IMR-90 (cell line): Measurements from ENCODE around the gene SIT1. TPM values are rescaled to one million over a fixed set of nuclear protein-coding genes. Genes with fewer than 3 reads are reported as not detected.

Experiments used
- ATAC-seq: fragments of 200-7000 bp; cut with Tn5 transposase; 2 replicates; pipeline ENCODE4 v1.9.1; 2020; ENCODE audit warnings: low read depth, mild to moderate bottlenecking, moderate library complexity
- BruUV-seq: library from RNA; stranded (reverse); fragments of 400-500 nt; replicated peaks from 2 replicates; lab custom pipeline; 2021; lab: Mats Ljungman, UMichigan
- CTCF ChIA-PET: fragments of 300-600 bp; formaldehyde crosslinking; extraction: SDS; loops from one replicate; lab custom pipeline; 2021; ENCODE audit warnings: antibody characterized with exemption; lab: Yijun Ruan, JAX
- POLR2A ChIA-PET: fragments of 300-600 bp; sonication (Branson Sonifier 250); formaldehyde crosslinking; loops from one replicate; lab custom pipeline; 2022; ENCODE audit warnings: antibody characterized with exemption; ENCODE audit not compliant: unreplicated experiment; lab: Charles Lee
- DNase-seq: peaks from one replicate; pipeline ENCODE4 v3.0.0; 2013
- H2AFZ ChIP-seq: replicated peaks from 2 replicates; pipeline ENCODE3; 2013; ENCODE audit warnings: low read length, mild to moderate bottlenecking; ENCODE audit not compliant: poor library complexity
- H2AK5ac ChIP-seq: 2 replicates; pipeline ENCODE4 v1.6.1; 2013; ENCODE audit warnings: low read depth, low read length, inconsistent platforms
- H2AK9ac ChIP-seq: replicated peaks from 2 replicates; pipeline ENCODE3; 2013; ENCODE audit warnings: mild to moderate bottlenecking, low read depth, low read length, moderate library complexity; ENCODE audit not compliant: poor library complexity
- H2BK120ac ChIP-seq: 2 replicates; pipeline ENCODE4 v1.6.1; 2013; ENCODE audit warnings: low read depth, low read length, inconsistent platforms
- H2BK15ac ChIP-seq: 3 replicates; pipeline ENCODE4 v1.6.1; 2013; ENCODE audit warnings: low read depth, low read length, inconsistent platforms
- H2BK20ac ChIP-seq: 2 replicates; pipeline ENCODE4 v1.6.1; 2013; ENCODE audit warnings: low read depth, mild to moderate bottlenecking, inconsistent platforms, low read length, moderate library complexity
- H2BK5ac ChIP-seq: 2 replicates; pipeline ENCODE4 v1.6.1; 2013; ENCODE audit warnings: mild to moderate bottlenecking, low read depth, low read length, inconsistent platforms; ENCODE audit not compliant: poor library complexity, severe bottlenecking
- H3K14ac ChIP-seq: replicated peaks from 2 replicates; pipeline ENCODE4 v1.6.1; 2013; ENCODE audit warnings: low read depth, low read length, inconsistent platforms
- H3K18ac ChIP-seq: 2 replicates; pipeline ENCODE4 v1.6.1; 2013; ENCODE audit warnings: low read depth, low read length, control low read depth
- H3K23ac ChIP-seq: 2 replicates; pipeline ENCODE4 v1.6.1; 2013; ENCODE audit warnings: low read depth, low read length, inconsistent platforms
- H3K27ac ChIP-seq: 2 replicates; pipeline ENCODE4 v1.5.1; 2013; ENCODE audit warnings: mild to moderate bottlenecking, control low read depth, low read length; ENCODE audit not compliant: insufficient read depth
- H3K27me3 ChIP-seq: 2 replicates; pipeline ENCODE4 v1.6.1; 2013; ENCODE audit warnings: low read length; ENCODE audit not compliant: control insufficient read depth, insufficient read depth
- H3K36me3 ChIP-seq: 2 replicates; pipeline ENCODE4 v1.6.1; 2013; ENCODE audit warnings: low read length, mixed read lengths; ENCODE audit not compliant: control insufficient read depth, insufficient read depth
- H3K4ac ChIP-seq: 2 replicates; pipeline ENCODE4 v1.6.1; 2013; ENCODE audit warnings: low read depth, low read length, inconsistent platforms
- H3K4me1 ChIP-seq: 2 replicates; pipeline ENCODE4 v1.6.1; 2013; ENCODE audit warnings: low read length, mixed read lengths; ENCODE audit not compliant: control insufficient read depth, insufficient read depth
- H3K4me2 ChIP-seq: 2 replicates; pipeline ENCODE4 v1.6.1; 2013; ENCODE audit warnings: low read depth, mild to moderate bottlenecking, control low read depth, low read length, moderate library complexity
- H3K4me3 ChIP-seq: 2 replicates; pipeline ENCODE4 v1.5.1; 2013; ENCODE audit warnings: low read depth, mild to moderate bottlenecking, control low read depth, low read length, moderate library complexity; ENCODE audit not compliant: insufficient read depth
- H3K56ac ChIP-seq: 2 replicates; pipeline ENCODE4 v1.6.1; 2013; ENCODE audit warnings: low read length, inconsistent platforms; ENCODE audit not compliant: insufficient read depth; ENCODE audit errors: extremely low read depth
- H3K79me1 ChIP-seq, 2 experiments: 2 replicates each; pipeline ENCODE4 v1.6.1; 2013; ENCODE audit warnings: low read length in 2 of 2, inconsistent platforms in 1 of 2, low read depth in 1 of 2
- H3K9ac ChIP-seq: 2 replicates; pipeline ENCODE4 v1.6.1; 2013; ENCODE audit warnings: low read depth, low read length, control low read depth
- H3K9me1 ChIP-seq: 2 replicates; pipeline ENCODE4 v1.6.1; 2013; ENCODE audit warnings: low read length, inconsistent platforms; ENCODE audit not compliant: insufficient read depth
- H3K9me3 ChIP-seq: 2 replicates; pipeline ENCODE4 v1.6.1; 2013; ENCODE audit warnings: low read length; ENCODE audit not compliant: control insufficient read depth, insufficient read depth
- H4K20me1 ChIP-seq: 2 replicates; pipeline ENCODE4 v1.6.1; 2013; ENCODE audit warnings: low read length, inconsistent platforms; ENCODE audit not compliant: insufficient read depth
- H4K5ac ChIP-seq: 2 replicates; pipeline ENCODE4 v1.6.1; 2013; ENCODE audit warnings: mild to moderate bottlenecking, low read depth, low read length, control low read depth
- H4K8ac ChIP-seq, 2 experiments: 2 replicates each; pipeline ENCODE4 v1.6.1; 2013; ENCODE audit warnings: low read depth in 2 of 2, low read length in 2 of 2, control low read depth in 1 of 2, inconsistent platforms in 1 of 2
- H4K91ac ChIP-seq: 2 replicates; pipeline ENCODE4 v1.6.1; 2013; ENCODE audit warnings: low read depth, low read length, inconsistent platforms; ENCODE audit not compliant: insufficient read depth
- BHLHE40 ChIP-seq: fragments of 150-350 bp; IDR thresholded peaks from 2 replicates; pipeline ENCODE4 v1.6.1; 2016; ENCODE audit warnings: mild to moderate bottlenecking, low read depth, low read length
- FOS ChIP-seq: fragments of 150-350 bp; IDR thresholded peaks from 2 replicates; pipeline ENCODE4 v1.6.1; 2016; ENCODE audit warnings: low read depth, low read length
- RAD21 ChIP-seq: IDR thresholded peaks from 2 replicates; pipeline ENCODE4 v1.6.1; 2012; ENCODE audit warnings: low read length, improper control_type of control experiment
- WGBS, 2 experiments: methylation state at CpG; one replicate each; pipeline versions ENCODE4 v1.1.5 to v1.1.7; 2013; ENCODE audit warnings: missing lambda C conversion rate in 2 of 2; ENCODE audit not compliant: insufficient read length in 1 of 2; ENCODE audit errors: extremely low coverage in 2 of 2; 5-methylcytosine and 5-hydroxymethylcytosine counted together
- dilution Hi-C: fragments of 300-500 bp; cut with HindIII; formaldehyde crosslinking; loops from one replicate; pipeline ENCODE4 v1.14.3; 2018; ENCODE audit warnings: low sequenced_read_pairs; ENCODE audit not compliant: unreplicated experiment
- in situ Hi-C: fragments of 300-500 bp; cut with MboI; formaldehyde crosslinking; loops from 3 replicates; pipeline ENCODE4 v1.14.3; 2019; ENCODE audit warnings: low sequenced_read_pairs, inconsistent platforms, mixed read lengths
- intact Hi-C: fragments of 100-400 bp; cut with micrococcal nuclease; formaldehyde crosslinking; loops from 2 replicates; pipeline ENCODE4 v1.10.0; 2022
- polyA plus RNA-seq, 3 experiments: library from polyadenylated mRNA; depleted of rRNA; stranded (reverse); fragments of >200 nt; gene quantifications; 2 replicates each; pipeline ENCODE4 v1.2.3, GENCODE V29; 2012; ENCODE audit warnings: low replicate concordance in 1 of 3
- total RNA-seq: library from RNA; depleted of rRNA; stranded (reverse); fragments of >200 nt; gene quantifications from 2 replicates; pipeline ENCODE4 v1.2.3, GENCODE V29; 2012

SIT1 gene
- total and polyA plus RNA-seq, 2 of the 4 experiments (the other 2 are of a cell fraction), result not detected

- POLR2A ChIA-PET, result no interaction called here
- Histone ChIP-seq H3K36me3 (no peaks in the 10 kb centered on the region), H2AK9ac (no peak overlapping the region), H3K23ac (no peak overlapping the region), H2BK120ac (no peak overlapping the region), H3K9me1 (no peaks in the 10 kb centered on the region), H3K4me3 (no peak overlapping the region), H3K4me1 (no peaks in the 10 kb centered on the region), H3K79me1 (no peaks in the 10 kb centered on the region), H4K8ac (no peak overlapping the region), H4K5ac (no peak overlapping the region), H4K20me1 (no peaks in the 10 kb centered on the region), H2AK5ac (no peak overlapping the region), H3K9me3 (no peaks in the 10 kb centered on the region; the same call in 1 of the 2 replicates), H2BK20ac (no peak overlapping the region), H3K27ac (no peak overlapping the region), H3K4ac (no peak overlapping the region), H2BK5ac (no peak overlapping the region), H3K14ac (no peak overlapping the region), H3K4me2 (no peak overlapping the region), H3K27me3 (peaks cover 61% of the 10 kb centered on the region), H3K9ac (no peak overlapping the region), H4K91ac (no peak overlapping the region), H3K18ac (no peak overlapping the region), H2AFZ (peak overlapping the region; percentile 23), H3K56ac (no peak overlapping the region), H2BK15ac (no peak overlapping the region)
- 31% methylated on average over 3 of the region's 17 CpGs; no CpG with 5 or more reads in 1 of the 2 experiments for WGBS, 2 experiments
- dilution Hi-C loops (no loop called here), intact Hi-C loops (no loop called here), in situ Hi-C loops (no loop called here)
- DNase-seq, result peak; percentile 21
- no peak for ATAC-seq
- CTCF ChIA-PET, result interaction anchor here (0.8 kb wide), 1 partner anchor 15 kb away, joined by 3 read pairs; no protein-coding TSS in a partner anchor
- TF ChIP-seq BHLHE40 (no peak), RAD21 (no peak), FOS (no peak)
- no TSS peak for BruUV-seq
These were observed 31.6 kb downstream of the SIT1 start for GRCh38 chr9:35618854-35619799.
